Astrocyte of the spinal cord (primary cell): ENCODE data around the gene GAS5.

Experiments
- DNase-seq: peaks from one replicate; pipeline ENCODE4 v3.0.0; 2011; ENCODE audit warnings: low read depth, low spot score
- H3K4me3 ChIP-seq: 2 replicates; pipeline ENCODE4 v1.5.1; 2011; ENCODE audit warnings: low read depth, mild to moderate bottlenecking, low read length, moderate library complexity
- in situ Hi-C: cut with HindIII; loops from 2 replicates; pipeline ENCODE4 v1.10.0; 2017; ENCODE audit warnings: low sequenced_read_pairs
- TF ChIP-seq, protein P1 (sequence below): IDR thresholded peaks from 2 replicates; pipeline ENCODE4 v1.5.1; 2012; ENCODE audit warnings: low read depth, mild to moderate bottlenecking, low read length, inconsistent platforms

GAS5 gene

DNA sequence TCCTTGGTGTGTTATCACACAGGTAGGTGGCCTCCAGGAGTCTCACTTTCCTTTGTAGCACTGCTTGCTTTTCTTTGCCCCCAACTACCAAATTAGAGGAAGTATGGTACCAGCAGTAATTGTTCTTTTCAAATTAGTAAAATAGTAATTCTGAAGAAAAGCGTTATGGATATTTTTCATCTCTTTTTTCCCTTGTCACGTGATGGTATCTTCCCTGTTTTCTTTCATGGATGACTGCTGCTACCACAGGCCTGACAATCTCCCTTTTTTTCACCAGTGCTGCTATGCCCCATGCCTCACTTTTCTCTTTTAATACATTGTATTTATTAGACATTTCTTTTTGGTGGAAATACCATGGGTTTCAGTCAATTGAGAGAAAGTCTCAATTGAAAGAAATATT lies 3.7 kb upstream of the GAS5 start:
- in situ Hi-C loops = no loop called here
- no peak overlapping the region for H3K4me3 ChIP-seq
- DNase-seq = no peak
- TF ChIP-seq, protein P1, sequence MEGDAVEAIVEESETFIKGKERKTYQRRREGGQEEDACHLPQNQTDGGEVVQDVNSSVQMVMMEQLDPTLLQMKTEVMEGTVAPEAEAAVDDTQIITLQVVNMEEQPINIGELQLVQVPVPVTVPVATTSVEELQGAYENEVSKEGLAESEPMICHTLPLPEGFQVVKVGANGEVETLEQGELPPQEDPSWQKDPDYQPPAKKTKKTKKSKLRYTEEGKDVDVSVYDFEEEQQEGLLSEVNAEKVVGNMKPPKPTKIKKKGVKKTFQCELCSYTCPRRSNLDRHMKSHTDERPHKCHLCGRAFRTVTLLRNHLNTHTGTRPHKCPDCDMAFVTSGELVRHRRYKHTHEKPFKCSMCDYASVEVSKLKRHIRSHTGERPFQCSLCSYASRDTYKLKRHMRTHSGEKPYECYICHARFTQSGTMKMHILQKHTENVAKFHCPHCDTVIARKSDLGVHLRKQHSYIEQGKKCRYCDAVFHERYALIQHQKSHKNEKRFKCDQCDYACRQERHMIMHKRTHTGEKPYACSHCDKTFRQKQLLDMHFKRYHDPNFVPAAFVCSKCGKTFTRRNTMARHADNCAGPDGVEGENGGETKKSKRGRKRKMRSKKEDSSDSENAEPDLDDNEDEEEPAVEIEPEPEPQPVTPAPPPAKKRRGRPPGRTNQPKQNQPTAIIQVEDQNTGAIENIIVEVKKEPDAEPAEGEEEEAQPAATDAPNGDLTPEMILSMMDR = no peak

DNA sequence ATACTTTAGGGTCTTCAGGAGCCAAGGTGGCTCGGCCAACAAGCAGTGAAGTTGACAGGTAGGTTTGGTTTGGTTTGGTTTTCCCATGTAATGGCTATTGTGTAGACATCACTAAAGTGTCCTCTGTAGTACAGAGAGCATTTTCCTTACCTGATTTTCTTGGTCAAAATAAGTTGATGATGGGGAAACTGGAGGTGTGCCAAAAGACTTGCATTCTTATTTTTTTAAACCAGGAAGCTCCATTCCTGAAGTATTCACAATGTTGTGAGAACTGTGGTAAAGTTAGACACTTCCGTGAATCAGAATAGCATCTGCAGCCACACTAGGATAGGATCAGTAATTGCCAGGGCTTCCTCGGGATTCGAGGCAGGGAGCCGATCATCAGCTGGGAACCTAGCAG lies 3.3 kb upstream of the GAS5 start:
- no peak overlapping the region for H3K4me3 ChIP-seq
- in situ Hi-C loops = no loop called here
- no peak for DNase-seq
- TF ChIP-seq, protein P1 = no peak

DNA sequence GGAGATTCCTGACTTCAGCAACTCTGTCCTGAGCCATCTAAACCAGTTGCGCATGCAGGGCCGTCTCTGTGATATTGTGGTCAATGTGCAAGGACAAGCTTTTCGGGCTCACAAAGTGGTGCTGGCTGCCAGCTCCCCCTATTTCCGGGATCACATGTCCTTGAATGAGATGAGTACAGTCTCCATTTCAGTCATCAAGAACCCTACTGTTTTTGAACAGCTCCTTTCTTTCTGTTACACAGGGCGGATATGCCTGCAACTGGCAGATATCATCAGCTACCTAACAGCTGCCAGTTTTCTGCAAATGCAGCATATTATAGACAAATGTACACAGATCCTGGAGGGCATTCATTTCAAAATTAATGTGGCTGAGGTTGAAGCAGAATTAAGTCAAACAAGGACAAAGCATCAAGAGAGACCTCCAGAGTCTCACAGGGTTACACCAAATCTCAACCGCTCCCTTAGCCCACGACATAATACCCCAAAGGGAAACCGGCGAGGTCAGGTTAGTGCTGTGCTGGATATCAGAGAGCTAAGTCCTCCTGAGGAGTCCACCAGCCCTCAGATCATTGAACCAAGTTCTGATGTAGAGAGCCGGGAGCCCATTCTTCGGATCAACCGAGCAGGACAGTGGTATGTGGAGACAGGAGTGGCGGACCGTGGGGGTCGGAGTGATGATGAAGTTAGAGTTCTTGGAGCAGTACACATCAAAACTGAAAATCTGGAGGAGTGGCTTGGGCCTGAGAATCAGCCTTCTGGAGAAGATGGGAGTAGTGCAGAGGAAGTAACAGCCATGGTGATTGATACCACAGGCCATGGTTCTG lies 2.7 kb upstream of the GAS5 start:
- in situ Hi-C loops = no loop called here
- TF ChIP-seq, protein P1 = no peak
- no peak overlapping the region for H3K4me3 ChIP-seq
- no peak for DNase-seq

DNA sequence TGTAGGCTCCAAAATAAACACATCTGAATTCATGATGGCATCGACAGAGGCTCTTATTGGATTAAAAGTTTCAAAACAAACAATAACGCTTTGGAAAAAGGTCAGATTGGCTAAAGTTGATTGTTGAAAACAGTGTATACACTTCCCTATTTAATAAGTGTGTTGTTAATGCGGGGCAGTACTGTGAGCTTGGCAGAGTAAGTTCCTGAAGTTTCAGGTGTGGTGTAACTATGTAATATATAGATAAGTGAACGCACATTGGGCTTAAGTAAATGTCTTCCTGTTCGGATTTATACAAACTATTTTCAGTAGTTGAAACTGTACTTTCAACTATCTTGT lies 1.2 kb upstream of the GAS5 start:
- no peak for DNase-seq
- TF ChIP-seq, protein P1 = no peak
- in situ Hi-C loops = no loop called here
- peak overlapping the region; percentile 91 for H3K4me3 ChIP-seq

DNA sequence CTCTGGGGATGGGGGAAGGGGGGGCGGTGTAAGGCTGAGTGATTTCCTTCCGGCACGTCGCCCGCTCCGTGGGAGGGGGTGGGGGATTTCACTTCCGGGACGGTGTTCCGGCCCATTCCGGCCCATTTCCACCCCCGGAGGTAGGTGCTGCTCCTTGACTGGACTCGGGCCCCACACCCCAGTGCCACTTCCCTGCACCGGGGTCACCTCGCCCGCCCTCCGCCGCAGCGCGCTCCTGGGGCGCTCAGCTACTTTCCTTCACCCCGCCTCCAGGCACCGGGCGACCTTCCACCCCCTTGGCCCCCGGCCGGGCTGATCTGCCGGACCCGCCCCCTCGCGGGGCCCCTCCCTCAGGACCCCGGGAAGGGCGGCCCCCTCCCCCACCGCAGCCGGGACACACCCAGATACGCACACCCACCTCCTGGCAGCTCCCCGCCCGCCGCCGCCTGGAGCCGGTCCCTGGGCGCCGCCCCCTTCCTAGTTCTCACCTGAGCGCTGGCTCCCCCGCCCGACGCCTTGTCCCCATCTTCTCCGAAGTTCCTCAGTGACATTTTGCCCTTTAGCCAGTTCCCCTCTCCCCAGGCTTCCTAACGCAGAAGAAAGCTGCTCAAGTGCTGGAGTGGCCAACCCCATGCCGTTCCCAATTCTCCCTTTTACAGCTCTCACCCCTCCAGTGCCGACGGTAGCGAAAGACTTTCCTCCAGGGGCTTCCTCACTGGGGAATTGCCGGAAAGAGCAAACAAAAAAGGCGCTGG lies 654 bp upstream of the GAS5 start, which contains the start of gene ZBTB37:
ZBTB37 (plus strand) TSS at position 115 of the 755 bp plus-strand sequence. CDS start 1,846 bp downstream, outside the sequence.
- peak within 1 kb of the TSS; percentile 91 for H3K4me3 ChIP-seq
- TF ChIP-seq, protein P1 = no peak
- in situ Hi-C loops = no loop called here
- no peak for DNase-seq

DNA sequence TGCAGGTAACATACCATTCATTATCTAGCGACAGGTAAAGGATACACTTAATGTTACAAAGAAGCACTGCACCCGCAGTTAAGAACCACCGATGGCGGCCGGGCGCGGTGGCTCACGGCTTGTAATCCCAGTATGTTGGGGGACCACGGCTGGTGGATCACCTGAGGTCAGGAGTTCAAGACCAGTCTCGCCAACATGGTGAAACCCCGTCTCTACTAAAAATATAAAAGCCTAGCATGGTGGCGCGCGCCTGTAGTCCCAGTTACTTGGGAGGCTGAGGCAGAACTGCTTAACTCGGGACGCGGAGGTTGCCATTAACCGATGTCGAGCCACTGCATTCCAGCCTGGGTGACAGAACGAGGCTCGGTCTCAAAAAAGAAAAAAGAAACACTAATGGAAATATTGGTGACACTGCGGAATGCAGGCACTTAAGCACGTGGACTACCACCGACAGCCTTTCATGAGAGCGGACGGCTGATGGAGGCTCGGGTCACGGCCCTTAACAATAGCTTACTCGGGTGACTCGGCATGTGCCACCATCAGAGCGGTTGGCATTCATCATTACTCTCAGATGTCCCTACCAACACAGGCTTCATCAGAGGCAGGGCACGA lies 542 bp downstream of the GAS5 start:
- DNase-seq = no peak
- TF ChIP-seq, protein P1 = no peak
- peak overlapping the region; percentile 91 for H3K4me3 ChIP-seq
- in situ Hi-C loops = no loop called here
